ENCODE measurements around the gene TRAPPC10. TPM values are rescaled to one million over a fixed set of nuclear protein-coding genes. Genes with fewer than 3 reads are reported as not detected.

TRAPPC10 gene
- total and polyA plus RNA-seq, 2 experiments from 2014 or later: 9.9 to 21.0 TPM

DNA sequence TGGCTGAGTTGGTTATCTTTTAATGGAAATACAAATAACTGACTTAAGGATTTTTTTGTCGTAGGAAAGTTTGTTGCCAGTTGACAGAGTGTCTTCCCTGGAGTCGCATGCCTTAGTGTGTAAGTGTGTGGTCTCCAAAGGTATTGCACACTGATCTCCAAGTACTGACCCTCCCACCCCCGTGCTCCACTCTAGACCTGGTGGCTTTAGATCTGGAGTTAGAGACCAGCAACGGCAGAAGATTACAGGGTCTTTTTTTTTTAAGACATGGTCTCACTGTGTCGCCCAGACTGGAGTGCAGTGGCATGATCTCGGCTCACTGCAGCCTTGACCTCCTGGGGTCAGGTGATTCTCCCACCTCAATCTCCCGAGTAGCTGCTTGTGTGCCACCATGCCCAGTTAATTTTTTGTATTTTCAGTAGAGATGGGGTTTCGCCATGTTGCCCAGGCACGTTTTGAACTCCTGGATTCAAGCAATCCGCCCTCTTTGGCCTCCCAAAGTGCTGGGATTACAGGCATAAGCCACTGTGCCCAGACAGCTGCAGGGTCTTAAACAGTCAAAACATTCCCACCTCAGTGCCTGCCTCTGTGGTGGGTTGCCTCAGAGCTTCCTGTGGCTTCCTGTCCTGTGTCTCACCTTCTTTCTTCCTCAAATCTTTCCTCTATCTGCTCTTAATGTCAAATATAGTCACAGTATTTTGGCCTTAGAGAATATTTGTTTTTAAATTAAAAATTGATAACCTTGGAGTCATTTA, 6.9 kb downstream of the TRAPPC10 start:
- Histone ChIP-seq H3K4me3 (no peak overlapping the region), H4K20me1 (ENCODE audit: insufficient read depth) (peaks cover 12% of the 10 kb centered on the region; the same call in 1 of the 2 replicates), H3K4me1 (ENCODE audit: insufficient read depth) (peaks cover 21% of the 10 kb centered on the region), H3K36me3 (ENCODE audit: low read depth) (no peaks in the 10 kb centered on the region), H3K27ac (no peak overlapping the region), H2AFZ (no peak overlapping the region), H3K9me2 (ENCODE audit: insufficient read depth) (no peaks in the 10 kb centered on the region), H3K9ac (no peak overlapping the region), H3K4me2 (ENCODE audit: unreplicated experiment) (no peak overlapping the region), H3K9me3 (ENCODE audit: low read depth) (no peaks in the 10 kb centered on the region), H3K27me3 (replicated peaks; ENCODE audit: insufficient read depth) (no peaks in the 10 kb centered on the region), H3K79me2 (ENCODE audit: insufficient read depth) (peaks cover 100% of the 10 kb centered on the region), H3F3A (ENCODE audit: insufficient read depth) (peaks cover 6% of the 10 kb centered on the region; the same call in 1 of the 2 replicates)
- TF ChIP-seq EZH2 (IDR thresholded peaks at IDR 0.05; ENCODE audit: insufficient read depth, poor library complexity, severe bottlenecking): no peak
- in situ Hi-C loops (cut with MboI): no loop called here
- DNase-seq: no peak
- 92 to 93% methylated on average over 10 of the region's 10 CpGs for WGBS, 2 experiments (ENCODE audit: low coverage in 1 of 2, low lambda C conversion rate in 2 of 2, missing lambda C conversion rate in 2 of 2)

DNA sequence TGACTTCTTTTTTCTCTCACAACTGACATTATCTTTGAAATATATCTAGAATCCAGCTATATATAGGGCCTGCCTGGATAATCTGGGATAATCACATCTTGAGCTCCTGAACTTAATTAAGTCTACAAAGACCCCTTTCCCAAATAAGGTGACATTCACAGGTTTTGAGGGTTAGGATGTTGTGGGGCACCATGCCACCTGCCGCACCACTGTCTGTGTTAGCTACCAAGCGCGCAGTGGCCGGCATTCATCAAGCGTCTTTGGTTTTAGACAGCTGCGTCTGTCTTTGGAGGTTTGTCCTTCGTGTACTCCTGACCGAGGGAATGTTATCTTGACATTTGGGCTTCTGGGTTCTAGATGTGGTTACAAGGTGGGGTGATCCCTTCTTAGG, 7.5 kb downstream of the TRAPPC10 start:
- H3K4me2 ChIP-seq (ENCODE audit: unreplicated experiment): no peak overlapping the region
- DNase-seq: no peak
- H3K9ac ChIP-seq: no peak overlapping the region
- H3K9me2 ChIP-seq (ENCODE audit: insufficient read depth): no peaks in the 10 kb centered on the region
- H2AFZ ChIP-seq: no peak overlapping the region
- no peak overlapping the region for H3K27ac ChIP-seq
- no peaks in the 10 kb centered on the region for H3K36me3 ChIP-seq (ENCODE audit: low read depth)
- H3K79me2 ChIP-seq (ENCODE audit: insufficient read depth): peaks cover 100% of the 10 kb centered on the region
- H3K4me1 ChIP-seq (ENCODE audit: insufficient read depth): peaks cover 16% of the 10 kb centered on the region
- H3F3A ChIP-seq (ENCODE audit: insufficient read depth): peaks cover 11% of the 10 kb centered on the region; the same call in 1 of the 2 replicates
- H4K20me1 ChIP-seq (ENCODE audit: insufficient read depth): peaks cover 12% of the 10 kb centered on the region; the same call in 1 of the 2 replicates
- WGBS, 2 experiments (ENCODE audit: low coverage in 1 of 2, low lambda C conversion rate in 2 of 2, missing lambda C conversion rate in 2 of 2): 96 to 98% methylated on average over 8 of the region's 8 CpGs
- no peak overlapping the region for H3K4me3 ChIP-seq
- in situ Hi-C loops (cut with MboI): no loop called here
- no peak for TF ChIP-seq EZH2phosphoT487 (IDR thresholded peaks at IDR 0.05; ENCODE audit: insufficient read depth, low read depth)
- TF ChIP-seq EZH2 (IDR thresholded peaks at IDR 0.05; ENCODE audit: insufficient read depth, poor library complexity, severe bottlenecking): no peak
- no peaks in the 10 kb centered on the region for H3K27me3 ChIP-seq (replicated peaks; ENCODE audit: insufficient read depth)
- H3K9me3 ChIP-seq (ENCODE audit: low read depth): no peaks in the 10 kb centered on the region

DNA sequence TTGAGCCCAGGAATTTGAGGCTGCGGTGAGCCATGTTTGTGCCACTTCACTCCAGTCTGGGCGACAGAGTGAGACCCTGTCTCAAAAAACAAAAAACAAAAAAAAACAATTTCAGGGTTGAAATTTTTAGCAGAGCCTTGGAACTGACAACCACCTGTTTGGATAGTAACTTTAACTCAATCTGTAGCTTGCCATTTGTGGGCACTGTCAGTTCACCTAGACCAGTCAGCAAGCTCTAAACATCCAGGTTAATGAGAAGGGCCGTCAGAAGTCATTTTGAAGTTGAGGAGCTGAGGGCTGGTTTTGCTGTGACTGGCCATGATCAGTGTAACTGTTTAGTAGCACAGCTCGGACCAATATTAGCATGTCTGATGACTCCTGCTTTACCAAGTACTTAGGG, 8.4 kb downstream of the TRAPPC10 start:
- no peak overlapping the region for H3K4me2 ChIP-seq (ENCODE audit: unreplicated experiment)
- H3K9me3 ChIP-seq (ENCODE audit: low read depth): no peaks in the 10 kb centered on the region
- H3K9ac ChIP-seq: no peak overlapping the region
- peaks cover 20% of the 10 kb centered on the region for H3F3A ChIP-seq (ENCODE audit: insufficient read depth)
- no peaks in the 10 kb centered on the region for H3K36me3 ChIP-seq (ENCODE audit: low read depth)
- no peaks in the 10 kb centered on the region for H3K27me3 ChIP-seq (replicated peaks; ENCODE audit: insufficient read depth)
- no peaks in the 10 kb centered on the region for H3K9me2 ChIP-seq (ENCODE audit: insufficient read depth)
- H3K27ac ChIP-seq: no peak overlapping the region
- no peak for DNase-seq
- peaks cover 100% of the 10 kb centered on the region for H3K79me2 ChIP-seq (ENCODE audit: insufficient read depth)
- in situ Hi-C loops (cut with MboI): no loop called here
- H2AFZ ChIP-seq: no peak overlapping the region
- peaks cover 20% of the 10 kb centered on the region for H3K4me1 ChIP-seq (ENCODE audit: insufficient read depth)
- WGBS, 2 experiments (ENCODE audit: low coverage in 1 of 2, low lambda C conversion rate in 2 of 2, missing lambda C conversion rate in 2 of 2): 97 to 98% methylated on average over 4 of the region's 4 CpGs
- no peak for TF ChIP-seq EZH2 (IDR thresholded peaks at IDR 0.05; ENCODE audit: insufficient read depth, poor library complexity, severe bottlenecking)
- no peak for TF ChIP-seq EZH2phosphoT487 (IDR thresholded peaks at IDR 0.05; ENCODE audit: insufficient read depth, low read depth)
- no peak overlapping the region for H3K4me3 ChIP-seq
- peaks cover 12% of the 10 kb centered on the region; the same call in 1 of the 2 replicates for H4K20me1 ChIP-seq (ENCODE audit: insufficient read depth)

DNA sequence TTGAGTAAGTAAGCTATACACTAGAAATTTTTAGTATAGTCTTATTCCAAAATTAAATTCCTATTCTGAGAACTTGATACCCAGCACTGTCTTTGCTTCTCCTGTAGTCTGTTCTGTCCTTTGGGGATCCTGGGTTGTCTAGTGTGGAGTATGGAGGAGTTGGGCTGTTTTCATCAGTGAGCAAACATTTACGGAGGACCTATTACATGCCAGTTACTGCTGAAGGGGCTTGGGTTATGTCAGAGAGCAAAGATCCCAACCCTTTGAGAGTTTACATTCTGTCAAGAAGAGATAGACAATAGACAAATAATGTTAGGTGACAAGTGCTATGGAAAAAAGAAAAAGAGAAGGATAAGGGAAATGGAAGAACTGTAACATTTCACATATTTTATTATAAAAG, 9.0 kb downstream of the TRAPPC10 start:
- H3K36me3 ChIP-seq (ENCODE audit: low read depth): no peaks in the 10 kb centered on the region
- in situ Hi-C loops (cut with MboI): no loop called here
- H3K27me3 ChIP-seq (replicated peaks; ENCODE audit: insufficient read depth): no peaks in the 10 kb centered on the region
- no peak overlapping the region for H3K4me2 ChIP-seq (ENCODE audit: unreplicated experiment)
- H3K27ac ChIP-seq: no peak overlapping the region
- peaks cover 23% of the 10 kb centered on the region for H3F3A ChIP-seq (ENCODE audit: insufficient read depth)
- no peak overlapping the region for H3K4me3 ChIP-seq
- TF ChIP-seq EZH2phosphoT487 (IDR thresholded peaks at IDR 0.05; ENCODE audit: insufficient read depth, low read depth) (no peak), EZH2 (IDR thresholded peaks at IDR 0.05; ENCODE audit: insufficient read depth, poor library complexity, severe bottlenecking) (no peak)
- no peaks in the 10 kb centered on the region for H3K9me3 ChIP-seq (ENCODE audit: low read depth)
- no peaks in the 10 kb centered on the region for H3K9me2 ChIP-seq (ENCODE audit: insufficient read depth)
- H3K4me1 ChIP-seq (ENCODE audit: insufficient read depth): peaks cover 20% of the 10 kb centered on the region
- DNase-seq: no peak
- 91 to 100% methylated on average over 1 of the region's 1 CpG for whole genome bisulfite sequencing, 2 experiments (ENCODE audit: low coverage in 1 of 2, low lambda C conversion rate in 2 of 2, missing lambda C conversion rate in 2 of 2)
- H4K20me1 ChIP-seq (ENCODE audit: insufficient read depth): peaks cover 9% of the 10 kb centered on the region; the same call in 1 of the 2 replicates
- no peak overlapping the region for H2AFZ ChIP-seq
- peaks cover 100% of the 10 kb centered on the region for H3K79me2 ChIP-seq (ENCODE audit: insufficient read depth)
- H3K9ac ChIP-seq: no peak overlapping the region

All from GM23248 (cell line).